ENCODE results near the gene SLC32A1.

SLC32A1 gene

GRCh38 chr20:38754924-38755323 is 30.6 kb downstream of the SLC32A1 start:
- no peak for ATAC-seq
- TF ChIP-seq PPARA (CRISPR knock-in tag; IDR thresholded peaks at IDR 0.05; ENCODE audit: borderline replicate concordance) (no peak), ZNF8 (CRISPR knock-in tag; IDR thresholded peaks at IDR 0.05) (no peak), ESRRG (CRISPR knock-in tag; IDR thresholded peaks at IDR 0.05) (no peak), ZFP3 (CRISPR knock-in tag; IDR thresholded peaks at IDR 0.05) (no peak), CSRNP3 (CRISPR knock-in tag; IDR thresholded peaks at IDR 0.05) (no peak), OSR1 (CRISPR knock-in tag; IDR thresholded peaks at IDR 0.05) (no peak), PATZ1 (CRISPR knock-in tag; IDR thresholded peaks at IDR 0.05; ENCODE audit: borderline replicate concordance) (no peak), RARB (CRISPR knock-in tag; IDR thresholded peaks at IDR 0.05) (no peak), ARNTL (CRISPR knock-in tag; IDR thresholded peaks at IDR 0.05; ENCODE audit: borderline replicate concordance, low read depth) (no peak), GLIS3 (CRISPR knock-in tag; IDR thresholded peaks at IDR 0.05) (no peak), BACH2 (CRISPR knock-in tag; IDR thresholded peaks at IDR 0.05; ENCODE audit: borderline replicate concordance) (no peak), TOX (CRISPR knock-in tag; IDR thresholded peaks at IDR 0.05; ENCODE audit: borderline replicate concordance) (no peak), CREB5 (CRISPR knock-in tag; IDR thresholded peaks at IDR 0.05; ENCODE audit: low read depth) (no peak), ZNF565 (CRISPR knock-in tag; conservative IDR thresholded peaks at IDR 0.05; ENCODE audit: low read depth) (no peak), ISL1 (CRISPR knock-in tag; IDR thresholded peaks at IDR 0.05) (no peak)

GRCh38 chr20:38755324-38755910 is 31.1 kb downstream of the SLC32A1 start:
- no peak for ATAC-seq

GRCh38 chr20:38757145-38757775 is 33.0 kb downstream of the SLC32A1 start:
- TF ChIP-seq ZFP3 (CRISPR knock-in tag; IDR thresholded peaks at IDR 0.05) = no peak
- no peak for TF ChIP-seq RARB (CRISPR knock-in tag; IDR thresholded peaks at IDR 0.05)
- TF ChIP-seq OSR1 (CRISPR knock-in tag; IDR thresholded peaks at IDR 0.05) = no peak
- no peak for TF ChIP-seq PPARA (CRISPR knock-in tag; IDR thresholded peaks at IDR 0.05; ENCODE audit: borderline replicate concordance)
- no peak for TF ChIP-seq CSDC2 (CRISPR knock-in tag; IDR thresholded peaks at IDR 0.05)
- TF ChIP-seq CSRNP3 (CRISPR knock-in tag; IDR thresholded peaks at IDR 0.05) = no peak
- TF ChIP-seq ZFP30 (CRISPR knock-in tag; IDR thresholded peaks at IDR 0.05) = no peak
- TF ChIP-seq PATZ1 (CRISPR knock-in tag; IDR thresholded peaks at IDR 0.05; ENCODE audit: borderline replicate concordance) = no peak
- no peak for TF ChIP-seq ESRRG (CRISPR knock-in tag; IDR thresholded peaks at IDR 0.05)
- TF ChIP-seq ZNF565 (CRISPR knock-in tag; conservative IDR thresholded peaks at IDR 0.05; ENCODE audit: low read depth) = no peak
- no peak for TF ChIP-seq CREB5 (CRISPR knock-in tag; IDR thresholded peaks at IDR 0.05; ENCODE audit: low read depth)
- no peak for ATAC-seq

More at GRCh38 chr20:38755324-38755910, 31.1 kb downstream of the SLC32A1 start:
- TF ChIP-seq ZNF565 (CRISPR knock-in tag; conservative IDR thresholded peaks at IDR 0.05; ENCODE audit: low read depth) (no peak), ZNF70 (CRISPR knock-in tag; IDR thresholded peaks at IDR 0.05) (no peak), TSHZ2 (CRISPR knock-in tag; IDR thresholded peaks at IDR 0.05) (no peak), ZNF8 (CRISPR knock-in tag; IDR thresholded peaks at IDR 0.05) (no peak), ZFP3 (CRISPR knock-in tag; IDR thresholded peaks at IDR 0.05) (no peak)

Data from SK-N-SH treated with all-trans-retinoic acid at 6 μM for 48 hours (cell line).